Measurements from ENCODE around the gene TSBP1.

The TSBP1 gene

GRCh38 chr6:32386040-32386439 is 14.3 kb upstream of the TSBP1 start:
- Histone ChIP-seq H3K4me3 (IDR thresholded peaks at IDR 0.05; ENCODE audit: insufficient read depth, low read depth, low read length) (no peak overlapping the region), H3K27me3 (ENCODE audit: insufficient read depth, low read depth) (no peaks in the 10 kb centered on the region), H3K4me1 (ENCODE audit: low read depth, poor library complexity, severe bottlenecking) (no peaks in the 10 kb centered on the region), H3K9ac (no peak overlapping the region), H3K27ac (no peak overlapping the region), H4K20me1 (ENCODE audit: insufficient read depth) (no peaks in the 10 kb centered on the region), H3K36me3 (ENCODE audit: insufficient read depth) (no peaks in the 10 kb centered on the region), H3K4me2 (no peak overlapping the region), H2AFZ (ENCODE audit: low read depth) (no peak overlapping the region), H3K79me2 (ENCODE audit: insufficient read depth, low read depth) (no peaks in the 10 kb centered on the region)
- TF ChIP-seq CTCF (conservative IDR thresholded peaks at IDR 0.05; ENCODE audit: low read depth, low read length) = no peak

GRCh38 chr6:32382757-32383420 is 11.2 kb upstream of the TSBP1 start:
- H3K27ac ChIP-seq = no peak overlapping the region
- H3K36me3 ChIP-seq (ENCODE audit: insufficient read depth) = no peaks in the 10 kb centered on the region
- H3K4me2 ChIP-seq = no peak overlapping the region
- no peaks in the 10 kb centered on the region for H3K4me1 ChIP-seq (ENCODE audit: low read depth, poor library complexity, severe bottlenecking)
- no peak for TF ChIP-seq CTCF (conservative IDR thresholded peaks at IDR 0.05; ENCODE audit: low read depth, low read length)
- H3K9ac ChIP-seq = no peak overlapping the region
- no peaks in the 10 kb centered on the region for H4K20me1 ChIP-seq (ENCODE audit: insufficient read depth)
- no peak overlapping the region for H3K4me3 ChIP-seq (IDR thresholded peaks at IDR 0.05; ENCODE audit: insufficient read depth, low read depth, low read length)
- no peaks in the 10 kb centered on the region for H3K27me3 ChIP-seq (ENCODE audit: insufficient read depth, low read depth)
- no peak overlapping the region for H2AFZ ChIP-seq (ENCODE audit: low read depth)
- H3K79me2 ChIP-seq (ENCODE audit: insufficient read depth, low read depth) = no peaks in the 10 kb centered on the region

- no peak overlapping the region for H3K9ac ChIP-seq
- no peak overlapping the region for H3K4me2 ChIP-seq
- no peak overlapping the region for H3K4me3 ChIP-seq (IDR thresholded peaks at IDR 0.05; ENCODE audit: insufficient read depth, low read depth, low read length)
- no peak overlapping the region for H2AFZ ChIP-seq (ENCODE audit: low read depth)
- H3K27ac ChIP-seq = no peak overlapping the region
- no peak for TF ChIP-seq CTCF (conservative IDR thresholded peaks at IDR 0.05; ENCODE audit: low read depth, low read length)
- H3K36me3 ChIP-seq (ENCODE audit: insufficient read depth) = no peaks in the 10 kb centered on the region
- no peaks in the 10 kb centered on the region for H3K79me2 ChIP-seq (ENCODE audit: insufficient read depth, low read depth)
- H3K27me3 ChIP-seq (ENCODE audit: insufficient read depth, low read depth) = no peaks in the 10 kb centered on the region
- H4K20me1 ChIP-seq (ENCODE audit: insufficient read depth) = no peaks in the 10 kb centered on the region
- H3K4me1 ChIP-seq (ENCODE audit: low read depth, poor library complexity, severe bottlenecking) = no peaks in the 10 kb centered on the region
These were observed 7.8 kb upstream of the TSBP1 start for GRCh38 chr6:32379545-32379944.

GRCh38 chr6:32375739-32376529 is 4.2 kb upstream of the TSBP1 start:
- Histone ChIP-seq H3K4me3 (IDR thresholded peaks at IDR 0.05; ENCODE audit: insufficient read depth, low read depth, low read length) (no peak overlapping the region), H3K79me2 (ENCODE audit: insufficient read depth, low read depth) (no peaks in the 10 kb centered on the region), H3K9ac (no peak overlapping the region), H3K27me3 (ENCODE audit: insufficient read depth, low read depth) (no peaks in the 10 kb centered on the region), H3K4me2 (no peak overlapping the region), H3K4me1 (ENCODE audit: low read depth, poor library complexity, severe bottlenecking) (no peaks in the 10 kb centered on the region), H3K27ac (no peak overlapping the region), H3K36me3 (ENCODE audit: insufficient read depth) (no peaks in the 10 kb centered on the region), H4K20me1 (ENCODE audit: insufficient read depth) (no peaks in the 10 kb centered on the region), H2AFZ (ENCODE audit: low read depth) (no peak overlapping the region)
- TF ChIP-seq CTCF (conservative IDR thresholded peaks at IDR 0.05; ENCODE audit: low read depth, low read length) = no peak
